Hepatocyte (in vitro differentiated cells): Measurements from ENCODE around the gene SERPINB13.

Experiments
- CTCF ChIP-seq: fragments of 200-600 bp; sonication (generic); IDR thresholded peaks from 2 replicates; pipeline ENCODE4 v1.5.1; 2016; ENCODE audit warnings: antibody characterized with exemption, mild to moderate bottlenecking; ENCODE audit not compliant: poor library complexity
- EZH2 ChIP-seq: fragments of 200-600 bp; sonication (generic); IDR thresholded peaks from 2 replicates; pipeline ENCODE4 v1.6.1; 2016; ENCODE audit warnings: antibody characterized with exemption, mild to moderate bottlenecking, borderline replicate concordance

GRCh38 chr18:63604791-63605567, 17.8 kb downstream of the SERPINB13 start:
- TF ChIP-seq CTCF (no peak), EZH2 (no peak)
